GM12801 (cell line): ENCODE results near the gene G3BP2.

ENCODE experiments used
- TF ChIP-seq, protein P1 (sequence below): IDR thresholded peaks from one replicate; pipeline ENCODE4 v1.5.1; 2011; ENCODE audit warnings: control low read depth; ENCODE audit not compliant: insufficient read length; ENCODE audit errors: extremely low read depth

The G3BP2 gene

DNA sequence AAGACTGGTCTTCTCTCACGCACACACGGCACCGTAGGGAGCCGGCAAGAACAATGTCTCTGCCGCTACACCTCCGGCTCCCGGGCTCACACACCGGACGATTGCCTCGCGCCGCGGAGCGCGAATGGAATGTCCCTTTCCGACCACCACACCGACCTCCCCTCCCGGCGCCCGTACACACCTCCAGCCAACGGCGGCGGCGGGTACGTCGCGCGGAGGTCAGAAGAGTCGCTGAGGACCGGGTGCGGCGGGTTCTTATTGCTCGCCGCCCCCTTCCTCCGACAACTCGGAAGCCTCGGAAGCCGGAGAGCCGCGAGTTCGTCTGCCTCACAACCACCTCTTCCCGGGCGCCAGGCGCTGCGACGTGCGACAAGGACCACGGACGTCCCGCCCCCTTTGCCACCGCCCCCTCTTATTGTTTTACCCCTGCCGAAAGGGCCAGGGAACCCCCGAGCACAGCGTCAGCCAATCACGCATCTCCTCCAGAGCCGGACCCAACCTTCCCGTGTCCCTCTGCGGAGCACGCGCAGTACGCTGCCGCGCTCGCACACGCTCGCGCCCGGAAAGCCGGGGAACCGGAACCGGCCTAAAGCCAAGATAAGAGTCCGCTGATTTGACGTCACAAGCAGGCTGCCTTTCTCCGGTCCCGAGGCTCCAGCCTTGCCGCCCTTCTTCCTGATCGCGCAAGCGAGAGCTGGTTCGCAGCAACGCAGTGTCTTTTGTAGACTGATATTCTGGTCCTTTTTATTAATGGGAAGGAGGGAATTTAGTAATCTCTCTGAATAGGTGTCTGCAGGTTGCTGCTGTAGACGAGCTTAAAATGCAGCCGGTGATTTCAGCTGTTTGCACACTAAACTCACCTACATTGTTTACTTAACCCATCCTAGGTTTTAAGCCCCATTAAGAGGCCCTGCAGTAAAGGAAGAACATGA, at the start of gene G3BP2:
Gene G3BP2, minus strand, starts transcription at position 385 of the 932 bp plus-strand sequence. CDS start 11,386 bp downstream, outside the sequence.
- TF ChIP-seq, protein P1, sequence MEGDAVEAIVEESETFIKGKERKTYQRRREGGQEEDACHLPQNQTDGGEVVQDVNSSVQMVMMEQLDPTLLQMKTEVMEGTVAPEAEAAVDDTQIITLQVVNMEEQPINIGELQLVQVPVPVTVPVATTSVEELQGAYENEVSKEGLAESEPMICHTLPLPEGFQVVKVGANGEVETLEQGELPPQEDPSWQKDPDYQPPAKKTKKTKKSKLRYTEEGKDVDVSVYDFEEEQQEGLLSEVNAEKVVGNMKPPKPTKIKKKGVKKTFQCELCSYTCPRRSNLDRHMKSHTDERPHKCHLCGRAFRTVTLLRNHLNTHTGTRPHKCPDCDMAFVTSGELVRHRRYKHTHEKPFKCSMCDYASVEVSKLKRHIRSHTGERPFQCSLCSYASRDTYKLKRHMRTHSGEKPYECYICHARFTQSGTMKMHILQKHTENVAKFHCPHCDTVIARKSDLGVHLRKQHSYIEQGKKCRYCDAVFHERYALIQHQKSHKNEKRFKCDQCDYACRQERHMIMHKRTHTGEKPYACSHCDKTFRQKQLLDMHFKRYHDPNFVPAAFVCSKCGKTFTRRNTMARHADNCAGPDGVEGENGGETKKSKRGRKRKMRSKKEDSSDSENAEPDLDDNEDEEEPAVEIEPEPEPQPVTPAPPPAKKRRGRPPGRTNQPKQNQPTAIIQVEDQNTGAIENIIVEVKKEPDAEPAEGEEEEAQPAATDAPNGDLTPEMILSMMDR: no peak

DNA sequence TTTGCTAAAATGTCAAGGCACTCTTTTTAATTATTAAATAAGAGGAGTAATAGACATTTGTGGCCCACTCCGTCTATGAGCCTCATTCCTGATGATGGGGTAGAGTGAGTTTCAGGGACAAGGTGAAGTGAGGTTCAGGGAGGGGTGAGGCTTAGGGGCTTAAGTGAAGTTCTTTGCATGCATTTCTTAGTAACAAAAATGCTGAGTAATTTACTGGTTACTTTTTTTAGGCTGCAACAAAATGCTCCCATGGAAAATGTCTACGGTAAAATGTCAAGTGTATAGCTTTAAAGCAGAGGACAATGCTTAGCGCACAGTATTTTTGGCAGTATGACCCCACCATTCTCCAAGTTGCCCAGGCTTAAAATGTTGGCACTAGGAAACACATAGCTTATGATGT, 49.2 kb upstream of the G3BP2 start:
- TF ChIP-seq, protein P1: no peak

DNA sequence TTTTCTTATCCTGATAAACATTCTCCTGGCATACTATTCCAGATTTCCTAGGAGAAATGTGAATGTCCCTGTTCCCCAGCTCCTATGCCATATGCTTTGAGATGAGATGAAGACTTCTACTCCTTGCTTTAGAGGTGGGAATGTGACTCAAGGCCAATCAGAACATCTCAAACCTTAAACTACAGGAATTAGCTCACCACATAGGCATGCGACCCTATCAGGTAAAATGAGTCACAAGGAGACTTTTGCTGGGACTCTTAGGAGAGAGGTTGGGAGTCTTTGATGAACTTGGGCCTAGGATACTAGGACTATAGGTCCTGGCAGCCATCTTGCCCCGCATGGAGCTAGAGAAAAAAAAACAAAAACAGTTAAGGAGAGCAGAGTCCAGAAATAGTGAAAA, 45.3 kb upstream of the G3BP2 start:
- TF ChIP-seq, protein P1: no peak

DNA sequence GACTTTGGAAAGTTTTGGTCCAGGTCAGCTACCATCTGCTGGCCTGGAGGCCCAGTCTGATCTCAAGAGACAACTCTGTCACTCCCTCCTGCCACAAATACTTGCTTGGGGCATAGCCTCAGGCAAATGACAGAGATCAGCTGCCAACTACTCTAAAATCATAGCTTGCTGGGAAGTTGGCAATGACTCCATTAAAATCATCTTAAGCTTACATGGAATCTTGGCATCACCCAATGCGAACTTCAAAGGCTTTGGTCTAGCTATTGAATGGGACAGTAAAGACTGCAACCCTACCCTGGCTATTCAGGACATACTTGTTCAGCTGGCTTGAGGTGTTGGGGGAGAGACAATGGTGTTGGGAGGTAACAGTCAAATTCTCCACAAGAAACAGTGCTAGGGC, 44.2 kb upstream of the G3BP2 start:
- TF ChIP-seq, protein P1: no peak

DNA sequence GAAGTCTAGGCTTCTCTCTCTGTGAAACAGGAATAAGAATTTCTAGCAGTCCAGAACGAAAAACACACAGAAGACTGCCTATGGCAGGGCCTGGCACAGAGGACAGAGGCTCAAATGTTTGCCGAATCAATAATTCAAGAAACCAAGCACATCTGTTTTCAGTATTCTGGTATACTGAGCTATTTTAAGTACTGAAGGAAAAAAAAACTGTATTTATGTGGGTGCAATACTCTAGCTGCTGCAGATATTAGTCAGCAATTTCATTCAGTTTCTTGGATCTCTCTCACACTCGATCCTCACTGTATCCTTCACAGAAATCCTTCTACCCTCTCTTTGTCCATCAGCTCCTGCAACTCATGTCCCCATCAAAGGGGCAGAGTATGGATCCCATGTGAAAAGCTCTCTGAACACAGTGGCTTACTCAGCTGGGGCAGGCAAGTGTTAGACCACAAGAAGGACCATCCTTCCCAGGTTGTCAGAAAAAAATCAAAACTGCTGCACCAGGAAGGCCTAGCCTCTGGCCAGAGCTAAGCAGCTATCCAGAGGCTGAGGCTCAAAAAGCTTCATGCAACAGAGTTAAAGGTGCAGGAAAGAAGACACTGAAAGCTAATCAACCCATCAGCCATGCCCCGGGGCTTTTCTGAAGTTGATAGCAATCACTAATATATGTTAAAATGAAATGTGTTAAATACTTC, 42.0 kb upstream of the G3BP2 start:
- TF ChIP-seq, protein P1: no peak

DNA sequence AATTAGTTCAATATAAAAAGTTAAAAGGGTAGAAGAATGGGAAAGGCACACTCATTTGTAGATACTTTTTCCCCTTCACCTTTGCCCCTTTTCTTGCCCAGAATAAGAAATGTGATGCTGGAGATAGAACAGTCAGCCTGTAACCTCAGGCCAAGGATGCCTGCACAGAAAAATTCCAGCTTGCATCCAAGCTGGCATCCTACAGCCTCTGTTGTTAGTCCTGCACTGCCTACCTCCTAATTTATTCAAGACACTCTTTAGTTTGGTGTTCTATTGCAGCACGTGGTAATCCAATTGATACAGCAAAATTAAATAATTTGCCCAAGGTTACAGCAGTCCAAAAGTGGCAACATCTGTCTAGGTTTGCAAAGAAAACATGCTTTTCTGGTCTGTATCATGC, 41.5 kb upstream of the G3BP2 start:
- TF ChIP-seq, protein P1: no peak

DNA sequence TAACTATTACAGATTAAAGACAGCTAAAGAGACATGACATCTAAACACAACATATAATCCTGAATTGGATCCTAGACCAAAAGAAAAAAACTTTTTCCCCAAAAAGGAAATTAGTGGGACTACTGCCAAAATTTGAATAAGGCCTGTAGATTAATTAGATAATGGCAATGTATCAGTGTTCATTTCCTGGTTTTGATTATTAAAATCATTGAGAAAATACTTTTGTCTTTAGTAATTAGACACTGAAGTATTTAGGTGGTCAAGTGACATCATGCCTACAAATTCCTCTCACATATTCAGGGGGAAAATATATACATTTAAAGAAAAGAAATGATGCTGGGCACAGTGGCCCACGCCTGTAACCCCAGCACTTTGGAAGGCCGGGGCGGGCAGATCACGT, 40.8 kb upstream of the G3BP2 start:
- TF ChIP-seq, protein P1: no peak
